ENCODE data around the gene TRIM44.
"Not testable (repeated sequence)": the region's sequence is repeated elsewhere in the genome, so short reads cannot be mapped to it uniquely, and the experiment has no call there.

TRIM44 gene

DNA sequence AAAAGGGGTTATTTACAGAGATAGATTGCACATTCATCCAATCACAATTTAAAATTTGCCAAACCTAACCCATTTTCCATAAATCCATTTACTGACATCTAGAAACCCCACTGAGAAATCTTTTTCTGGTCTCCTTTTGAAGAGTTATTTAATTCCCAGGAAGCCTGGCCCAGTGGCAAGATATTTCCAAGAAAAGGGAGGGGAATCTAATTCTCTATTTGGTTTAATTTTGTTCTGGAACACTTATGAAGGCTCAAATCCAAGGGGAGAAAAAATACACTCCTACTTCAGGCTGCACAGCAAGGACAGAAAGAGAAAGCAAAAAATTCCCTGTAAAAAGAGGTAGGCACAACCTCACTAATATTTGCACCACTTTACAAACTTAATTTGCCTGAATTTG is 193.1 kb downstream of the TRIM44 start:
- DNase-seq (ENCODE audit: low spot score), result no peak

DNA sequence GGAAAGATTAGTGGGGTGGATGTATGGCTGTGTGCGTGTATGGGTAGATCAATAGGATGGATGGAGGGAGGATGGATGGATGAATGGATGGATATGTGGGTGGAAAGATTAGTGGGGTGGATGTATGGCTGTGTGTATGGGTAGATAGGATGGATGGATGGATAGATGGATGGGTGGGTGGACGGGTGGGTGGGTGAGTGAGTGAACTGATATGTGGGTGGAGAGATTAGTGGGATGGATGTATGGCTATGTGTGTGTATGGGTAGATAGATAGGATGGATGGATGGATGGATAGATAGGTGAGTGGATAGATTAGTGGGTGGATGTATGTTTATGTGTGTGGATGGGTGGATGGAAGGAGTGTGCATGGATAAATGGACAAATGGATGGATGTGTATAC is 193.7 kb downstream of the TRIM44 start:
- no peak for DNase-seq (ENCODE audit: low spot score)

DNA sequence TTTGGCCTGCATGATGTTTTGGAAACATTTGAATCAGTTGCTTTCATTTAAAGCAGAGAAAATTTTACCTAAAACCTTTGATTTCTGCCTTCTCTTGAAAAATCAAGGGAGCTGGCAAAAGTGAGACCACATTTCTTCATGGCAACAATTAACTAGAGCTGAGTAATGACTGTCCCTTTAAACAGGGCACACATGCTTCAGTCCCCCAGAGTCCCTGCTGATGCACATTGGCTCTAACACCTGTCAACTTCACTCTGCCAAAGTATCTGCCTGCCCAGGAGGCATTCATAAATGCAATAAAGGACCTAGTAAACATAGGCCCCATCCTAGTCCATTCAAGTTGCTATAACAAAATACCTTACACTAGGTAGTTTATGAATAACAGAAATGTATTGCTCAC is 194.2 kb downstream of the TRIM44 start:
- no peak for DNase-seq (ENCODE audit: low spot score)

DNA sequence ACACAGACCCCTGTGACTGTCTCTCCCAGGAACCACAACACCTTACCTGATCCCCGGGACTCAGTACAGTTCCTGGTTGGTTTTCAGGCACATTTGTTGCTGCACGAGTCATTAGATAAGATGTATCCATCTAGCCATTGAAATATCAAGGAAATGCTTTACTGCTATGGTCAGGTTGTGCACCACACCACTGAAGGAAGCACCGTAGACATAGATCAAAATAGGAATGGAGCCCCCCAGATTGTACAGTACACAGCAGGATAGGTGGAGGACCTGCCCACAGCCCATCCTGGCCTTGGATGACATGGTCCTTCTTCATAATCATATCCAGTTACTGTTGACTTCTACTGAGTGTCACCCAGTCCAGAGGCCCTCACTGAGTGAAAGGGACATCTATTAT is 195.3 kb downstream of the TRIM44 start:
- no peak for DNase-seq (ENCODE audit: low spot score)

DNA sequence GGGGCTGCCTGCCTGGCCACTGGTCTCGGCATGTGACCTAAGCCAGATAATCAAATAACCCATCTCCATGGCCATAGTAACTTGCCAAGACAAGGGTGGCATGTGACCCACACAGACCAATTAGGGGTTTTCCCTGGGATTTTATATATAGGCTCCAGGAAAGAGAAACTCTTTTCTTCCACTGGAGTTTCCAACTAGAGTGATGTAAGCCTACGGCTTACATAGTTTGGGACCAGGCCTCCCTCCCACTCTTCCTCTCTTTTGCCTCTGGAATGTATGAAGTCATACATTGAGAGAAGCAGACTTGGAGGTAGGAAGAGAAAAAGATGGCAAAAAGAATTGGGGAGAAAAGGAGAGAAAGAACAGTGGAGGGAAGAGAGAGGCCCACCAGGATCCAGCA is 196.7 kb downstream of the TRIM44 start:
- DNase-seq (ENCODE audit: low spot score), result no peak

DNA sequence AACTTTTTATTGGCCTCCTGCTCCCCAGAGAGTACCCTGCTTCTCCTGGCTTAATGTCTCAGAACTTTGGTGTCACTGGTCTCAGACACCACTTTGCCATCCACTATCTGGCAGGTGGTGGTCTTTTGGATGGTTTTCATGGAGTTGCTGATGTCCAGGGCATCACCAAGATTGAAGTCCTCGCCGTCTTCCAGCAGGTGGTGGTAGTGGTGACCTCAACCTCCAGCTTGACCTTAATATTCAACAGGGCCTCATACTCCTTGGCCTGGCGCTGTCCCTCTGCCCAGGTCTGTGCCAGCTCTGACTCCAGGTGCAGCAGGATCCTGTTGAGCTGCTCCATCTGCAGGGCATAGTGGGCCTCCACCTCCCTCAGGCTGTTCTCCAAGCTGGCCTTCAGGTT is 197.6 kb downstream of the TRIM44 start:
- DNase-seq (ENCODE audit: low spot score), result not testable (repeated sequence)

DNA sequence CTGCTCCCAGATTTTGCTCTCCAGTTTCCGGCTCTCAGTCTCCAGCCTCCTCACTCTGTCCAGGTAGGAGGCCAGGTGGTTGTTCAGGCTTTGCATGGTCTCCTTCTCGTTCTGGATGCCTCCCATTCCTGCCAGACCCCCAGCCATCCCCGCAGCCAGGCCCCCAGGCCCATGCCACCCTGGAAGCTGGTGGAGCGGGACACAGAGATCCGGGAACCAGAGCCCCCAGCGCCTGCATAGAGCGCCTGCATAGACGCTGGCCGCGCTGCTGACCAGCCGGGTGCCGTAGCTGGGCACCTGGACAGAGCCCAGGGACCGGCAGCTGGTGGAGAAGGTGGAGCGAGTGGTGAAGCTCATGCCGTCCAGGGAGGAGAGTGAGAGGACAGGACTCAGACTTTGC is 198.6 kb downstream of the TRIM44 start:
- DNase-seq (ENCODE audit: low spot score), result no peak

DNA sequence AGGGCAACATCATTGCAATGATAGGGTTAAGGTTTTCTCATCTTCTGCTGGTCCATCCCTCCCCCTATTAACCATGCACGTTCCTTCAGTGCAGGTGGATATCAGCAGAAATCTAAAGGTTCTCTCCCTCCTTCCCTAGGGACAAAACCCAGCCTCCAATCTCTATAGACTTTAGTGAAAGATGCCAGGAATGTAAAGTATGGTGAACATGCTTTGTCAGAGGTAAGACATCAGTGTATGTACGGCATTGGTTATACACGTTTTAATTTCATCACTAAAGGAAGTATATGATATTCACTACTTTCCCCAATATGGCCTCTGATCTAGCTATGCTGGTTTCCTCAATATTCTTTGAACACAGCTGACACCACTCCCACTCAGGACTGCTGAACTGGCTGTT is 200.1 kb downstream of the TRIM44 start:
- DNase-seq (ENCODE audit: low spot score), result no peak

DNA sequence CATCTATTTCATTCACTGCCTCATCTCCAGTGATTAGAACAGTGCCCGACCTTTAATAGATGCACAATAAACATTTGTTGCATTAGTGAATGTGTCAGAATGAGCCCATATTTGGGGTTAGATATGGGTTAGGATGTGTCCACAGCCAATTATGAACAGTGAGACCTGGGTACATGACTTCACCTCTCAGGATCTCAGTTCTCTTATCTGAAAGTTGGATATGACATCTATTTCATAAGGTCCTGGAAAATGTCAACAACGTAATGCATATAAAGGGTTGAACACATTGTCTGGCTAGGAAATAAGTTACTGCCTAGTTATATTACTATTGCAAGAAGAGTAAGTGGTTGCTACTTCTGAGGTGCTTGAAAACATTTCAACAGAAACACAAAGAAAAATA is 201.6 kb downstream of the TRIM44 start:
- no peak for DNase-seq (ENCODE audit: low spot score)

DNA sequence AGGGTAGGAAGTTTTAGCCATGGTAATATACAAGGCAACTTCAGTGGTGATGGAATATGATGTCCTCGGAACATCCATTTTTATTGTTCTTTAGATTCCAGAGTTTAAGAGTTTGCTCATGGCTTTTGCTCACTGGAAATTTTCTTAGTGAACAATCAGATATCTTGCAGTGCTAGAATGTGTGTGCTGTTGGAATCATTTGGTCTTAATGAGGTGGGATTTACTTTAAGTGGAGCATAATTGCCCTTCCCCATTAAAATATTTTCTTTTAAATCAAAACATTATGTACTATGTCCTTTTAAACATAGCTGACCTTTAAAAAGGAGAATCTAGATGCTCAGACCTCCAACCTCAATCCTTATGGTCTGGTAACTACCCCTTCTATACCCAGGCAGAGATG is 204.0 kb downstream of the TRIM44 start:
- no peak for DNase-seq (ENCODE audit: low spot score)

All from putamen (tissue), 1 donor.